Measurements from ENCODE around the gene LYPD5.
"Not testable (repeated sequence)": the region's sequence is repeated elsewhere in the genome, so short reads cannot be mapped to it uniquely, and the experiment has no call there.

LYPD5 gene

DNA sequence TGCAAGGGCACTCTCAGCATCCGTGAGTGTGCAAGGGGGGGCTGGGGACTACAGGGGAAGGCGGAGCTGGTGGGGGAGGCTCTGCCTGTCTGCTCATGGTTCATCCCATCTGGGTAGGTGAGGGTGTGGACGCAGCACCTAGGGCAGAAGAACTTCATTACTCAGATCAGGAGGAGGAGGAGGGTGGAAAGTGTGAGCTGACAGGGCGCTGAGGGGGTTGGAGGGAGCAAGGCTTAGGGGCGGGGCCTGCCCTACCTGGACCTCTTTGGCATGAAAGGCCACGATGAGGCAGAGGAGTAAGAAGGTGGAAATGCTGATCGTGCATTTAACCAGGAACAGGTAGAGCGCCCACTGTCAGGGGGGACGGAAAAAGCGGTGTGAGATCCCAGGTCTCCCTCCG, 26.0 kb downstream of the LYPD5 start:
- DNase-seq = no peak

DNA sequence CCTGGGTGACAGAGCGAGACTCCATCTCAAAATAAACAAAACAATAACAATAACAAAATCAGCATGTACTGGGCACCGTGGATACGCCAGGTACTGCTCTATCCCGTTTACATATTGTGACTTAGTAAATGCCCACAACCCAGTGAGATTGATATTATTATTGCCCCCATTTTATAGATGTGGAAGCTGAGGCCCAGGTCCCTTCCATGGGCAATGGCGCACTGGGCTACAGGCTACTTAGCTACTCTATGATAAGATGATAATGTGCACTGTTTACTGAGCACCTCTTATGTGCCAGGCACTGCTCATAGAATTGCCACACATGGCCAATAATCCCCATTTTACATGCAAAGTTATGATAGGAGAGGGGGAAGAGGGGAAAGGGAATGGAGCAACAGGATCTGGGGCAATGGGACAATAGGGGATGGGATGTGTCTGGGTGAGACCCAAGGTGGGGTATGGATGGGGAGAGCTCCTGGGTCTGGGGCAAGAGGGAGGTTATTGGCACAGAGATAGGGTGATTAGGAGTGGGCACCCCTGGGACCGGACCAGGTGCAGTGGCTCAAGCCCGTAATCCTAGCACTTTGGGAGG, 26.9 kb downstream of the LYPD5 start:
- DNase-seq = no peak

DNA sequence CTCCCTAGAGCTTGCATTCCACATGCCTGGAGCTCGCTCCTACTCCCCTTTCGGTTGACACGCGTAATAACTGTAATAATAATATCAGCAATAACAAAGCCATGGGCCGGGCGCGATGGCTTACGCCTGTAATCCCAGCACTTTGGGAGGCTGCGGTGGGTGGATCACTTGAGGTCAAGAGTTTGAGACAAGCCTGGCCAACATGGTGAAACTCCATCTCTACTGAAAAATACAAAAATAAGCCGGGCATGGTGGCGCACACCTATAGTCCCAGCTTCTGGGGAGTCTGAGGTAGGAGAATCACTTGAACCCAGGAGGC, 27.3 kb downstream of the LYPD5 start:
- DNase-seq = not testable (repeated sequence)

DNA sequence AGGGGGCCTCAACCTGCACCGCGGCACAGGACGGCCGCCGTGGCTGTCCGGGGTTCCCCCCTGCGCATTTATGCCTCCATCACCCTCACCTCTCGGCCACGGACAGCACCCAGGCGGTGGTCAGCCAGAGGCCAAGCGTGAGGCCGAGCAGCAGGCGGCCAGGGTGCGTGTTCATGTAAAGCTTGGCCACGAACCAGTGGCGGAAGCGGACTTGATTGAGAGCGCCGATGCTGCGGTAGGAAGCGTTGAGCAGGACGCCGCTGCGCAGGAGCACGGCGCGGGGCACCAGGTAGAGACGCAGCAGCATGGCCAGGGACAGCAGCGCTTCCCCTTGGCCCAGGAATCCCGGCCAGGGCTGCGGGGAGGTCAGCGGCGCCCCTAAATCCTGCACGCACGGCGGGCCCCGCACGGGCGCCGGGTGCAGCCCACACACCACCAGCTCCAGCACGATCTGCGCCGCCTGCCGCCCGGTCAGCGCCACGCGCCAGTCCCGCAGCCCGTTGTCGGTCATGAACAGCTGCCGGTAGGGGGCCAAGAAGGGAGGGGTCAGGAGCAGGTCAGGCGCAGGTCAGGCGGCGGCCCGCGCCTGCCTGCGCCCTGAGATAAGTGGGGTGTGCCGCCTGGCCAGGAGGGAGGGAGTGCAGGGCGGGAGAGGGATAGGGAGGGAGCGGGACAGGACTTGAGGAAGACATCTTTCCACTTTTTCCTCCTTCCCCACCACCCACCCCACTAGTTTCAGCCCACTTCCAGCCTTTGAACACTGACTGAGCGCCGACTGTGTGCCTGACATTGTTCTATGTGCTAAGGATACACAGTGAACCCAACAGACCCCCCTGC, 27.9 kb downstream of the LYPD5 start:
- DNase-seq = no peak

DNA sequence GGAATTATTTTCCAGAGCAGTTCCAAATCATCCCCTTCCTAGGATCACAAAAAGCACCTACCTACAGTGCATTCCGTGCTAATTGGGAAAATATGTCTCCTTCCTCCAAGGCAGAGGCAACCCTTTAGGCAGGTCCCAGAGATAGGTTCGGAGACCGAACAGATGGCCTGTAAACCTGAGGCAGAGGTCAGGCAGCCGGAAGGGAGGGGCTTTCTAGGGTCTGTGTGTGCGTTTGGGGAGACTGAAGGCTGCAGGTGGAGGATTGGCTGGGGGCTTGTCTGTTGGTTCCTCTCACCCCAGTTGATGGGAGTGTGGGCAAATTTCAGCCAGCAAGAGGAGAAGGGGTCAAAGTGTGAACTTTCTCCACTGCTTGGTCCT, 28.5 kb downstream of the LYPD5 start:
- DNase-seq = no peak

GRCh38 chr19:43769256-43769655, 33.0 kb downstream of the LYPD5 start:
- no peak for DNase-seq

GRCh38 chr19:43768273-43769050, 33.8 kb downstream of the LYPD5 start:
- DNase-seq = peak in 1 of 2 donors; percentile 27

DNA sequence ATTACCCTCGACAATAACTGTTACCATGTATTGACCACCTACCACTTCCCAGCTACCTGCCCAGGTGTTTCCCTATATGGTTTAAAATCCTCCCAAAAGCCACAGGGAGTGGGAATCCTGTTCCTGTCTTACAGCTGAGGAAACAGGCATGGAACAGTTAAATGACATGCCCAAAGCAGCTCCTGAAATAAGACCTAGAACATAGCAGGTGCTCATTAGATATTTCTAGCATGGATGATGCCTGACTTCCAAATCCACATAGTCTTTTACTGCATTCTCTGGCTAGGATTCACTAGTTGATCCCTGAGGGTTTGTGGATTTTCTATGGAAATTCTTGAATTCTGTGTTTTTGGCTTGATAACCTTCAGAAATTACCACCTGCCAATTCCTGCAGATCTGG, 34.4 kb downstream of the LYPD5 start:
- no peak for DNase-seq

DNA sequence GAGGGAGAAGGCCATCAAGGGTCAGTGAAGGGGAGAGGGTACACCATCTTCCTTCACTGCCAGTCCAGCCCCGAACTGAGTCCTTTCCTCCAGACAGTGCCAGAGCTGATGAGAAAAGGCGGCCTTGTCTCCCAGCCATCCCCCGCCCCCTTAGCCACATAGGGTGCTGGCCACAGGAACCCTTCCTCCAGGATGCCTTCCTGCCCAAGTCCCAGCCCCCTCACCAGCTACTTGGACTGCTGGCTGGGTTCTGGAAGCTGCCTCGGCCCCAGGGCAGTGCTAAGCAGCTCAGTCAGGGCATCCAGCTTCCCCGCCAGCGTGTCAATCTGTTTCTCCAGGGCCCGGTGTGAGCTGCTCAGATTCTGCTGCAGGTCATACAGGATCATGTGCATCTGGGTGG, 34.9 kb downstream of the LYPD5 start:
- no peak for DNase-seq

GRCh38 chr19:43766755-43767043, 35.5 kb downstream of the LYPD5 start:
- no peak for DNase-seq

DNA sequence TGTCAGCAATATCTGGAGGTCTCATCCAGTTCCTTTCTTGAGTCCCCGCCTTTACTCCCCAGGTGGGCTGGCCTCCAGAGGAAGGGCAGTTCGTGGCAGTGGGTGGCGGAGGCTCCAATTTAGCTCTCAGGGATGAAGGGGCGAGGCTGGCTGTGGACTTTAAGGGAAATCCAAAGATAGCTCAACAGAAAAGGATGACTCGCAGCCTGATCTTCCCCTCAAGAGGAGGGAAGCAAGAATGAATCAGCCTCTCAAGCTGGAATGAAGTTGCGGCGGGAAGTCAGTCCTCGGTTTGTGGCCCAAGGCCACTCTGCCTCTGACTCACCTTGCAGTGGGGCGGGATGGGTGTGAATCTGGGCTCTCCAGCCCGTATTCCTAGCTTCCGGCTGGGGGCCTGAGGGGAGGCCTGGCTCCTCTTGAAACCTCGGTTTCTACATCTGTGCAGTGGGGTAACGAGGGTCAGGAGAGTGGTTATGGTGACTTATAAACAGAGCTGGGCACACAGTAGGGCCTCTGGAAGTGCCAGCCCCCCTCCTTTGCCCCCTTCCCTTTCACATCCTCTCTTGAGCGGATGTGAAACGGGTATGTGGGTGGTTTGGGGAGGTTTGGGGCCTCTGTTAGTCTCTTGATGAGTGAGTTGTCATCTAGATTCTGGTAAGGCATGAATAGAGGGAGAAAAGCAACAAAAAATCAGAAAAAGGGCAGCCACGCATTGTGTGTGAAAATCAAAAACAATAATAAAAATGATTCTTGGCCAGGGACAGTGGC, 37.0 kb downstream of the LYPD5 start:
- DNase-seq = peak; percentile 64 to 79

- DNase-seq = not testable (repeated sequence)
Observed at GRCh38 chr19:43764684-43765083, 37.6 kb downstream of the LYPD5 start.

- peak in 1 of 2 donors; percentile 22 for DNase-seq
Observed at GRCh38 chr19:43763473-43763939, 38.7 kb downstream of the LYPD5 start.

GRCh38 chr19:43762814-43763213, 39.4 kb downstream of the LYPD5 start:
- no peak for DNase-seq

DNA sequence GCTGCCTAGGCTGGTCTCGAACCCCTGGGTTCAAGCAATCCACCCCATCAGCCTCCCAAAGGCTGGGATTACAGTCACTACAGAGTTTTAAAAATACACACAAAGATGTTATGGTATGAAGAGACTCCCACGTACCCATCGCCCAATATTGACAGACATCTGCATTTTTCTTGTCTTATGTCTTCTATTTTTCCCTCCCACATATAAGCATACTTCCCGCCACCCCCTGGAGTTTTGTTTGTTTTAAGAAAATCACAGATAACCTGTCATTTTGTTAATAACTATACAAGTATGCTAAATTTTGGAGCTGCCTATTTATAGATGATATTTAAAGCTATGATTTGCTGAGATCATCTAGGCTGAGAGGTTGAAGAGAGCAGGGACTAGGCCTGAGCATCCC, 41.3 kb downstream of the LYPD5 start:
- DNase-seq = no peak

DNA sequence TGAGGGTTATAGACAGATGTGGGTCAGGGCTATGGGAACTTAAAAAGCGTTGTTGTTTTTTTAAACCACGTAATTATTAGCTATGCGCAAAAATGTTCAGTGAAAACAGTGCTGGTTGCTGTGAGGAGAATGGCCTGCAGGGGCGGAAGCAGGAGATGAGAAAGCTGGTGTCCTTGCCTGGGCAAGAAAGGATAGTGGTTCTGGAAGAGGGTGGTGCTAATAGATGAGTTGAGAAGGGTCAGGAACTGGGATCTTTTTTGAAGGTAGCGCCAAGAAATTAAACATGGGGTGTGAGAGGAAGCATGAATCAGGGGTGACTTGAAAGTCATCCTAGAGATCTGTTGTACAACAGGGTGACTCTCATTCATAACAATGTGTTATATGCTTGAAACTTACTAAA, 42.7 kb downstream of the LYPD5 start:
- no peak for DNase-seq

DNA sequence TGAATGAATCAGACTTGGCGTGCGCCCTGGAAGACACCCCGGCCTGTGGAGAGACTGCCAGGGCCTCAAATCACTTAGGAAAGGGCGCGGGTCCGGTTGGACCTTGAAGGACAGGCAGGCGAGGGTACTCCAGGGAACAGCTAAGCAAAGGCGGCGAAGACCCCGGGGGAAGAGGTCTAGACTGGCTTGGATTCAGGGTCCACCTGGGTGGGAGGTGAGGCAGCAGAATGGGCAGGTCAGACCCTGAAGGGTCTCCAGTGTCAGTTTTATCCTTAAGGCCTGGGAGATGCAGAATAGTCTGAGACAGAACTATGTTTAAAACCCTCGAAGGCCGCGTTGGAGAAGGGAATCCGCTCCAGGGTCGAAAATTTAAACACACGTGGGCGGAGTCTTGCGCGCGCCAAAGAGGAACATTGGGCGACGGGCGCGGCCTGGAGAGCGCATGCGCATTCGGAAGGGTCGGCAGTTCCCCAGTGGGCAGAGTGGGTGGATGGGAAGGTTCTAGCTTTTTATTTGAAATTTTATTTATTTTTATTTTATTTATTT, 46.9 kb downstream of the LYPD5 start:
- DNase-seq = peak; percentile 32 to 79

DNA sequence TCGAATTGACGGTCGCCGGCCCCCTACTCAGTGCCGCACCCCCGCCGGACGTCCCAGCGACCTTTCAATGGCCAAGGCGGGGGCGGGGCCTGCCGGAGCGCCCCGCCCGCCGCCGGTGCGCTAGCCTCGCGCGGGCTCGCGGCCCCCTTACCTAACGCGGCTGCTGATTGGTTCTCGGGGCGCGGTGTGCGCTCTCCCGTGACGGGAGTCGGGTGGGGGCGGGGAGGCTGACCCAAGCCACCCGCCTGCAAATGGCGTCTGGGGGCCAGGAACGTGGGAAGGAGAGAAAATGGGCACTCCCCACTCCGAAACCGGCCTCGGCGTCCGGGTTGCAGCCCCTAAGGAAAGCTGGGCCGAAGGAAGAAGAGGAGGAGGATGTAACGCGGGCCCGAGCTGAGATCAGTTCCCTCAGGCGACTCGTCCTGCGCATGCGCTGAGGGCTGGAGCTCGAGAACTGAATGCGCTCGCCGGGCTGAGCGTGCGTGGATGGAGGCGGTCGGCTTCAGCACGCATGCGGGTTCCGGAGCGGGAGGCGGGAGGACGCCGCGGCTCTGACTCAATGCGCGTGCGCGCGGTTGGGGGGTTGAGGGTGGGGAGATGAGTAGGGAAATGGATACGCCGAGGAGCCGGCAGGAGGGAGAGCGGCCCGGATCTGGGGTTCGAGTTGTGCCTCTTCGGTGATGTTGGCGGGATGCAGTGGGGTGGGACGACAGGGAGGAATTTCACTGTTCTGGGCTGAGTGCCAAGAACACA, 47.6 kb downstream of the LYPD5 start, which contains the start of gene SMG9:
SMG9 (minus strand) TSS at position 460 of the 753 bp plus-strand sequence. CDS start 4,221 bp downstream, outside the sequence.
- DNase-seq = peak; percentile 95 to 96

GRCh38 chr19:43754253-43754502, 48.1 kb downstream of the LYPD5 start:
- peak in 1 of 2 donors; percentile 50 for DNase-seq

- no peak for DNase-seq
Observed at GRCh38 chr19:43752287-43752875, 49.9 kb downstream of the LYPD5 start.

GRCh38 chr19:43751466-43752220, 50.6 kb downstream of the LYPD5 start:
- no peak for DNase-seq

All from bone marrow (tissue), 2 donors.